C1 segment of cervical spinal cord (tissue), 14 donors: Measurements from ENCODE around the gene NSD2.
A peak's percentile ranks its signal among the peaks of the same experiment; 100 is the strongest.

Experiments used
- DNase-seq, 14 donors: peaks; one replicate each; lab custom pipeline; 2025; lab: John Stamatoyannopoulos, UW

The NSD2 gene

GRCh38 chr4:1863297-1864033, 7.7 kb upstream of the NSD2 start:
- no peak for DNase-seq

GRCh38 chr4:1864076-1865008, 6.9 kb upstream of the NSD2 start:
- no peak for DNase-seq

GRCh38 chr4:1866189-1866661, 5.0 kb upstream of the NSD2 start:
- DNase-seq = no peak

- DNase-seq = no peak
Observed at GRCh38 chr4:1868293-1868692, 2.9 kb upstream of the NSD2 start.

GRCh38 chr4:1868912-1869311, 2.3 kb upstream of the NSD2 start:
- DNase-seq = no peak

GRCh38 chr4:1869530-1870327, 1.5 kb upstream of the NSD2 start:
- no peak for DNase-seq

- DNase-seq = peak in 5 of 14 donors; percentile 61 to 73 (median 66)
Observed at GRCh38 chr4:1870328-1870577, 940 bp upstream of the NSD2 start.

GRCh38 chr4:1871471-1872021, 353 bp downstream of the NSD2 start:
- DNase-seq = peak in 4 of 14 donors; percentile 12 to 68 (median 52)

- DNase-seq = no peak
Observed at GRCh38 chr4:1872870-1873269, 1.7 kb downstream of the NSD2 start.

- DNase-seq = no peak
Observed at GRCh38 chr4:1873291-1873690, 2.1 kb downstream of the NSD2 start.

- DNase-seq = no peak
Observed at GRCh38 chr4:1873776-1874175, 2.6 kb downstream of the NSD2 start.

- DNase-seq = no peak
Observed at GRCh38 chr4:1874201-1874600, 3.0 kb downstream of the NSD2 start.

GRCh38 chr4:1879485-1879884, 8.3 kb downstream of the NSD2 start:
- DNase-seq = no peak

- DNase-seq = no peak
Observed at GRCh38 chr4:1880332-1880731, 9.1 kb downstream of the NSD2 start.

GRCh38 chr4:1882850-1883271, 11.7 kb downstream of the NSD2 start:
- no peak for DNase-seq

GRCh38 chr4:1883583-1883982, 12.4 kb downstream of the NSD2 start:
- no peak for DNase-seq

- no peak for DNase-seq
Observed at GRCh38 chr4:1885414-1885813, 14.2 kb downstream of the NSD2 start.

GRCh38 chr4:1887052-1887451, 15.9 kb downstream of the NSD2 start:
- DNase-seq = no peak

GRCh38 chr4:1890979-1891570, 19.9 kb downstream of the NSD2 start:
- no peak for DNase-seq

GRCh38 chr4:1895971-1896657, 24.9 kb downstream of the NSD2 start:
- DNase-seq = no peak

GRCh38 chr4:1896658-1896991, 25.4 kb downstream of the NSD2 start:
- no peak for DNase-seq
